Activated CD8-positive, alpha-beta T cell treated with anti-CD3 and anti-CD28 coated beads for 36 hours (primary cell): ENCODE results near the gene CFAP100. TPM values are rescaled to one million over a fixed set of nuclear protein-coding genes. Genes with fewer than 3 reads are reported as not detected.
A peak's percentile ranks its signal among the peaks of the same experiment; 100 is the strongest.

Experiments
- ATAC-seq: fragments of 200-7000 bp; cut with Tn5 transposase; one replicate; pipeline ENCODE4 v1.10.0; 2021; ENCODE audit warnings: mild to moderate bottlenecking, moderate library complexity
- CTCF ChIA-PET: fragments of 350-600 bp; sonication (Branson Sonifier 250); formaldehyde crosslinking; loops from one replicate; lab custom pipeline; 2021; ENCODE audit warnings: antibody characterized with exemption; lab: Charles Lee
- POLR2A ChIA-PET: fragments of 350-600 bp; sonication (Branson Sonifier 250); formaldehyde crosslinking; loops from one replicate; lab custom pipeline; 2021; ENCODE audit warnings: antibody characterized with exemption; lab: Charles Lee
- DNase-seq: peaks from one replicate; pipeline ENCODE4 v3.0.0-alpha.2; 2020
- H3K27ac Mint-ChIP-seq: one replicate; pipeline ENCODE4 v1.8.0; 2021; ENCODE audit warnings: mild to moderate bottlenecking, mixed read lengths
- H3K27me3 Mint-ChIP-seq: one replicate; pipeline ENCODE4 v1.8.0; 2021; ENCODE audit warnings: mixed read lengths
- H3K36me3 Mint-ChIP-seq: one replicate; pipeline ENCODE4 v1.8.0; 2021; ENCODE audit warnings: low read depth, mixed read lengths
- H3K4me1 Mint-ChIP-seq: one replicate; pipeline ENCODE4 v1.8.0; 2021; ENCODE audit warnings: low read depth, mixed read lengths
- H3K4me3 Mint-ChIP-seq: one replicate; pipeline ENCODE4 v1.8.0; 2021; ENCODE audit warnings: mild to moderate bottlenecking, moderate library complexity, mixed read lengths
- H3K9me3 Mint-ChIP-seq: one replicate; pipeline ENCODE4 v1.8.0; 2021; ENCODE audit warnings: mixed read lengths
- CTCF ChIP-seq: fragments of 200-600 bp; IDR thresholded peaks from one replicate; pipeline ENCODE4 v1.8.0; 2022; ENCODE audit warnings: antibody characterized with exemption, mild to moderate bottlenecking
- intact Hi-C: fragments of 100-400 bp; cut with micrococcal nuclease; formaldehyde crosslinking; loops from one replicate; pipeline ENCODE4 v1.10.0; 2022
- total RNA-seq, 2 experiments: library from RNA; stranded (reverse); gene quantifications; one replicate each; pipeline ENCODE4 v1.2.3, GENCODE V29; 2021

Gene CFAP100
- total RNA-seq, 2 experiments from 2014 or later, result not detected

GRCh38 chr3:126467611-126467955 lies 72.9 kb downstream of the CFAP100 start:
- intact Hi-C loops, result no loop called here
- ChIA-PET POLR2A (no interaction called here), CTCF (no interaction called here)
- ATAC-seq (no peak), DNase-seq (no peak)
- Mint-ChIP-seq H3K4me1 (peaks cover 40% of the 10 kb centered on the region), H3K36me3 (peaks cover 56% of the 10 kb centered on the region), H3K4me3 (no peak overlapping the region), H3K9me3 (no peaks in the 10 kb centered on the region), H3K27ac (no peak overlapping the region), H3K27me3 (no peaks in the 10 kb centered on the region)
- TF ChIP-seq CTCF, result no peak

- H3K4me3 Mint-ChIP-seq, result no peak overlapping the region
- H3K9me3 Mint-ChIP-seq, result no peaks in the 10 kb centered on the region
- peaks cover 47% of the 10 kb centered on the region for H3K4me1 Mint-ChIP-seq
- intact Hi-C loops, result no loop called here
- H3K36me3 Mint-ChIP-seq, result peaks cover 63% of the 10 kb centered on the region
- POLR2A ChIA-PET, result no interaction called here
- DNase-seq (no peak), ATAC-seq (no peak)
- H3K27me3 Mint-ChIP-seq, result no peaks in the 10 kb centered on the region
- CTCF ChIA-PET, result no interaction called here
- TF ChIP-seq CTCF, result no peak
- peak overlapping the region; percentile 71 for H3K27ac Mint-ChIP-seq
These were observed 73.6 kb downstream of the CFAP100 start for GRCh38 chr3:126468028-126468891.

- H3K27ac Mint-ChIP-seq, result no peak overlapping the region
- peaks cover 51% of the 10 kb centered on the region for H3K4me1 Mint-ChIP-seq
- no peaks in the 10 kb centered on the region for H3K9me3 Mint-ChIP-seq
- no peak for DNase-seq
- no peak for ATAC-seq
- POLR2A ChIA-PET, result no interaction called here
- CTCF ChIA-PET, result no interaction called here
- H3K4me3 Mint-ChIP-seq, result no peak overlapping the region
- H3K36me3 Mint-ChIP-seq, result peaks cover 68% of the 10 kb centered on the region
- H3K27me3 Mint-ChIP-seq, result no peaks in the 10 kb centered on the region
- intact Hi-C loops, result no loop called here
- TF ChIP-seq CTCF, result no peak
These were observed 74.8 kb downstream of the CFAP100 start for GRCh38 chr3:126469479-126469878.

- no peak for TF ChIP-seq CTCF
- Mint-ChIP-seq H3K27me3 (no peaks in the 10 kb centered on the region), H3K9me3 (no peaks in the 10 kb centered on the region), H3K4me1 (peaks cover 54% of the 10 kb centered on the region), H3K36me3 (peaks cover 58% of the 10 kb centered on the region), H3K27ac (peak overlapping the region; percentile 64), H3K4me3 (peak overlapping the region; percentile 82)
- intact Hi-C loops, result no loop called here
- ChIA-PET CTCF (interaction anchor here (1.5 kb wide), 1 partner anchor 10 kb away, joined by 7 read pairs; no protein-coding TSS in a partner anchor), POLR2A (interaction anchor here (0.8 kb wide), 1 partner anchor 9 kb away, joined by 3 read pairs; no protein-coding TSS in a partner anchor)
- ATAC-seq, result no peak
- DNase-seq, result peak; percentile 45
These were observed 77.7 kb downstream of the CFAP100 start for GRCh38 chr3:126472277-126473006.
